ENCODE data around the gene PHLDB2. TPM values are rescaled to one million over a fixed set of nuclear protein-coding genes. Genes with fewer than 3 reads are reported as not detected.

Gene PHLDB2
- total and polyA plus RNA-seq, 8 donors, result 10.6 to 149 (median 29.0) TPM

- DNase-seq, result peak in 1 of 2 donors; percentile 27
- intact Hi-C loops (cut with DNase I; ENCODE audit: low total_unique reads), result loop anchor here (5.0 to 10.0 kb wide), 3 partner anchors 112 to 300 kb away; partner anchors contain the start of gene PHLDB2
- Histone ChIP-seq H3K36me3 (peaks cover 4 to 39% (median 19%) of the 10 kb centered on the region in 4 donors), H3K27me3 (no peaks in the 10 kb centered on the region), H3K9me3 (no peaks in the 10 kb centered on the region), H3K27ac (peak overlapping the region in 4 of 5 donors; percentile 20 to 64 (median 36)), H3K4me3 (no peak overlapping the region), H3K4me1 (peaks cover 0 to 25% (median 13%) of the 10 kb centered on the region in 4 donors)
- no peak for TF ChIP-seq EP300 (IDR thresholded peaks at IDR 0.05)
- no peak for TF ChIP-seq POLR2A (IDR thresholded peaks at IDR 0.05)
- TF ChIP-seq CTCF (IDR thresholded peaks at IDR 0.05), result no peak
- TF ChIP-seq POLR2AphosphoS5 (IDR thresholded peaks at IDR 0.05), result no peak
- 23 to 36% (median 31%) methylated on average over 3 of the region's 3 CpGs for WGBS, 5 donors
Observed at GRCh38 chr3:111967068-111967467, 108.0 kb downstream of the PHLDB2 start.

- peaks cover 0 to 25% (median 13%) of the 10 kb centered on the region in 4 donors for H3K4me1 ChIP-seq
- 7 to 14% (median 11%) methylated on average over 8 of the region's 8 CpGs for WGBS, 5 donors
- H3K4me3 ChIP-seq, result no peak overlapping the region
- DNase-seq, result peak; percentile 87 to 93
- no peaks in the 10 kb centered on the region for H3K27me3 ChIP-seq
- peaks cover 4 to 35% (median 13%) of the 10 kb centered on the region in 4 donors for H3K36me3 ChIP-seq
- intact Hi-C loops (cut with DNase I; ENCODE audit: low total_unique reads), result loop anchor here (5.0 to 10.0 kb wide), 3 partner anchors 113 to 300 kb away; partner anchors contain the start of gene PHLDB2
- no peaks in the 10 kb centered on the region for H3K9me3 ChIP-seq
- TF ChIP-seq CTCF (IDR thresholded peaks at IDR 0.05) (peak in 6 of 7 experiments; percentile 55 to 93 (median 84)), EP300 (IDR thresholded peaks at IDR 0.05) (no peak), POLR2A (IDR thresholded peaks at IDR 0.05) (no peak), POLR2AphosphoS5 (IDR thresholded peaks at IDR 0.05) (peak in 2 of 3 donors; percentile 32 to 77)
- H3K27ac ChIP-seq, result peak overlapping the region in 4 of 5 donors; percentile 20 to 64 (median 36)
Observed at GRCh38 chr3:111967651-111968274, 108.7 kb downstream of the PHLDB2 start.

GRCh38 chr3:111968319-111969054 lies 109.4 kb downstream of the PHLDB2 start:
- peaks cover 0 to 25% (median 13%) of the 10 kb centered on the region in 4 donors for H3K4me1 ChIP-seq
- TF ChIP-seq POLR2AphosphoS5 (IDR thresholded peaks at IDR 0.05) (no peak), CTCF (IDR thresholded peaks at IDR 0.05) (no peak), EP300 (IDR thresholded peaks at IDR 0.05) (no peak), POLR2A (IDR thresholded peaks at IDR 0.05) (no peak)
- H3K36me3 ChIP-seq, result peaks cover 4 to 35% (median 15%) of the 10 kb centered on the region in 4 donors
- peak overlapping the region in 1 of 5 donors; percentile 14 for H3K27ac ChIP-seq
- H3K27me3 ChIP-seq, result no peaks in the 10 kb centered on the region
- DNase-seq, result no peak
- no peaks in the 10 kb centered on the region for H3K9me3 ChIP-seq
- 47 to 62% (median 51%) methylated on average over 5 of the region's 5 CpGs for WGBS, 5 donors
- intact Hi-C loops (cut with DNase I; ENCODE audit: low total_unique reads), result loop anchor here (5.0 to 10.0 kb wide), 3 partner anchors 114 to 301 kb away; partner anchors contain the start of gene PHLDB2
- no peak overlapping the region for H3K4me3 ChIP-seq

- no peak overlapping the region for H3K4me3 ChIP-seq
- no peaks in the 10 kb centered on the region for H3K9me3 ChIP-seq
- intact Hi-C loops (cut with DNase I; ENCODE audit: low total_unique reads), result no loop called here
- peaks cover 0 to 25% (median 13%) of the 10 kb centered on the region in 4 donors for H3K4me1 ChIP-seq
- no peaks in the 10 kb centered on the region for H3K27me3 ChIP-seq
- H3K27ac ChIP-seq, result no peak overlapping the region
- 83 to 90% (median 87%) methylated on average over 3 of the region's 3 CpGs for WGBS, 5 donors
- peaks cover 0 to 38% (median 27%) of the 10 kb centered on the region in 4 donors for H3K36me3 ChIP-seq
- TF ChIP-seq CTCF (IDR thresholded peaks at IDR 0.05) (no peak), POLR2A (IDR thresholded peaks at IDR 0.05) (no peak), POLR2AphosphoS5 (IDR thresholded peaks at IDR 0.05) (no peak), EP300 (IDR thresholded peaks at IDR 0.05) (no peak)
- no peak for DNase-seq
Observed at GRCh38 chr3:111970376-111970775, 111.3 kb downstream of the PHLDB2 start.

Data from stomach (tissue), 9 donors.